Neural cell (in vitro differentiated cells): Measurements from ENCODE around the gene CDSN.

Experiments
- EP300 ChIP-seq: fragments of 450-650 bp; conservative IDR thresholded peaks from 2 replicates; pipeline ENCODE4 v1.6.1; 2014; ENCODE audit warnings: antibody characterized with exemption, mild to moderate bottlenecking, moderate library complexity; ENCODE audit not compliant: poor library complexity, severe bottlenecking
- EZH2 ChIP-seq: fragments of 200-600, 300-800 bp; shearing (Covaris generic), sonication (generic); IDR thresholded peaks from 2 replicates; pipeline ENCODE4 v1.6.1; 2014; ENCODE audit warnings: antibody characterized with exemption, low read length, borderline replicate concordance, mild to moderate bottlenecking; ENCODE audit not compliant: insufficient read depth, poor library complexity, severe bottlenecking
- POLR2AphosphoS5 ChIP-seq: IDR thresholded peaks from 2 replicates; pipeline ENCODE4 v1.6.1; 2012
- RAD21 ChIP-seq: fragments of 450-650 bp; conservative IDR thresholded peaks from 2 replicates; pipeline ENCODE4 v1.6.1; 2014; ENCODE audit warnings: antibody characterized with exemption, mild to moderate bottlenecking, moderate library complexity
- SMC3 ChIP-seq: fragments of 450-650 bp; conservative IDR thresholded peaks from 2 replicates; pipeline ENCODE4 v1.6.1; 2014; ENCODE audit warnings: antibody characterized with exemption, mild to moderate bottlenecking, moderate library complexity; ENCODE audit not compliant: poor library complexity
- TF ChIP-seq, protein P1 (sequence below): fragments of 450-650 bp; IDR thresholded peaks from 2 replicates; pipeline ENCODE4 v1.5.1; 2014; ENCODE audit warnings: antibody characterized with exemption, mild to moderate bottlenecking, moderate library complexity; ENCODE audit not compliant: poor library complexity, severe bottlenecking

DNA sequence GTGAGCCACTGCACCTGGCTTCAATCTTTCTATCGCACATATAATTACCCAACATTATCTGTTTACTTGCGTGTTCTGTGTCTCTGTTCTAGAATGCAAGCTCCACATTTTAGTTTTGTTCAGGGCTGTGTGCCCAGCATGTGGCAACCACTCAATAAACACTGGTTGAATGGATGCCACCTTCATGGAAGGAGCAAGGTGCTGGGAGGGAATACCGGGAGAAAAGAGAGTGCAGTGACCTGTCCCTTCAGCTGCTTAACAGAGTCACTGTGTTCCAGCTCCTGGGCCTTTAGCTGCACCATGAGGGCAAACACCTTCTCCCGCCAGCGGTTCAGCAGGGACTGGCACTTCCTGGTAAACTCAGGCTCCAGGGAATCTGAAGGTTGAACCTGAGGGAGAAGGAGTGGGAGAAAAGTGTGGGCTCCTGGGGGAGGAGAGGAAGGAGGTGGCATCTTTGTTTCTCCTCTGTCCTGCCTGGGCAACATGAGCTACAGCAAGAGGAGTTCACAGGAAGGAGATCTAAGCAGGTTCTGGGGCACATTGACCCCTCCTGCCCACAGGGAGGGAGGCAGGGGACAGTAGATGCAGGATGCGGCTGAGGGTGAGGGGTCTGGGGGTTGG, 29.7 kb upstream of the CDSN start:
- TF ChIP-seq, protein P1, sequence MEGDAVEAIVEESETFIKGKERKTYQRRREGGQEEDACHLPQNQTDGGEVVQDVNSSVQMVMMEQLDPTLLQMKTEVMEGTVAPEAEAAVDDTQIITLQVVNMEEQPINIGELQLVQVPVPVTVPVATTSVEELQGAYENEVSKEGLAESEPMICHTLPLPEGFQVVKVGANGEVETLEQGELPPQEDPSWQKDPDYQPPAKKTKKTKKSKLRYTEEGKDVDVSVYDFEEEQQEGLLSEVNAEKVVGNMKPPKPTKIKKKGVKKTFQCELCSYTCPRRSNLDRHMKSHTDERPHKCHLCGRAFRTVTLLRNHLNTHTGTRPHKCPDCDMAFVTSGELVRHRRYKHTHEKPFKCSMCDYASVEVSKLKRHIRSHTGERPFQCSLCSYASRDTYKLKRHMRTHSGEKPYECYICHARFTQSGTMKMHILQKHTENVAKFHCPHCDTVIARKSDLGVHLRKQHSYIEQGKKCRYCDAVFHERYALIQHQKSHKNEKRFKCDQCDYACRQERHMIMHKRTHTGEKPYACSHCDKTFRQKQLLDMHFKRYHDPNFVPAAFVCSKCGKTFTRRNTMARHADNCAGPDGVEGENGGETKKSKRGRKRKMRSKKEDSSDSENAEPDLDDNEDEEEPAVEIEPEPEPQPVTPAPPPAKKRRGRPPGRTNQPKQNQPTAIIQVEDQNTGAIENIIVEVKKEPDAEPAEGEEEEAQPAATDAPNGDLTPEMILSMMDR, result no peak
- no peak for TF ChIP-seq SMC3
- TF ChIP-seq RAD21, result no peak
- no peak for TF ChIP-seq POLR2AphosphoS5
- TF ChIP-seq EZH2, result no peak
- no peak for TF ChIP-seq EP300
